GM04503 (cell line): ENCODE measurements around the gene GALNT10.
A peak's percentile ranks its signal among the peaks of the same experiment; 100 is the strongest.

ENCODE experiments used
- DNase-seq: peaks from one replicate; pipeline ENCODE4 v3.0.0-alpha.2; 2012; ENCODE audit warnings: low read depth

Gene GALNT10

DNA sequence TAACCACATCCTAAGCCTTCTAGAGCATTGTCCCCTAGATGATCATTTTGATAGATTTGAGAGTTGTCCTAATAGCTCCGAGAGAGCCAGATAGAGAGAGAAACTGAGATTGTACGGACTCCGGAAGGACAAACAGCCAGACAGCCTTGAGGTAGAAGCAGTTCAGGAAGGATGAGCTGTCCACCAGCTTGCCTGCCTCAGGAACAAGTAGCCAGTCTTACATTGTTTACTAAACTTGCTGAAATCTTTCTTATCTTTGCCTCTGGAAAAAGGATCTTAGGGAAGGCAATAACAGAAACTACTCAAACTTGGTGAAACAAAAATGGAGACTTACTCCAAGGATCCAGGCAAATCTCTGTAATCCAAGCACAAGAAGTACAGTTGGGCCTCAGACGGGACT is 216.3 kb downstream of the GALNT10 start:
- no peak for DNase-seq

DNA sequence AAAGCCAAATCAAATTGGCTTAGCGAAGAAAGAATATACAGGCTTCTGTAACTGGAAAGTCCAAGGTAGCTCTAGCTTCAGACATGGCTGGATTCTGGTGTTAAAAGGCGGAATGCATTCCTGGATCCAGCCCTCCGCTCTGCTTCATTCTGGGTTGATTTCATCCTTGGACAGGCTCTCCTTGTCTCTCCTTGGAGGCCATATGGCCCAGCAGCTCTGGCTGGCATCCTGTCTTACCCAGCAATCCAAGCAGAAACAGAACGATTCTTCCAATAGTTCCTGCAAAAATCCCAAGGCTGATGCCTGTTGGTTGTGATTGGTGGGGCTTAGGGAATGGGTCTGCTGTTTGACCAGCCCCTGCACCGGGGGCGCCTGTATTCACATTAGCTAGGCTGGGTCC is 218.3 kb downstream of the GALNT10 start:
- DNase-seq, result no peak

DNA sequence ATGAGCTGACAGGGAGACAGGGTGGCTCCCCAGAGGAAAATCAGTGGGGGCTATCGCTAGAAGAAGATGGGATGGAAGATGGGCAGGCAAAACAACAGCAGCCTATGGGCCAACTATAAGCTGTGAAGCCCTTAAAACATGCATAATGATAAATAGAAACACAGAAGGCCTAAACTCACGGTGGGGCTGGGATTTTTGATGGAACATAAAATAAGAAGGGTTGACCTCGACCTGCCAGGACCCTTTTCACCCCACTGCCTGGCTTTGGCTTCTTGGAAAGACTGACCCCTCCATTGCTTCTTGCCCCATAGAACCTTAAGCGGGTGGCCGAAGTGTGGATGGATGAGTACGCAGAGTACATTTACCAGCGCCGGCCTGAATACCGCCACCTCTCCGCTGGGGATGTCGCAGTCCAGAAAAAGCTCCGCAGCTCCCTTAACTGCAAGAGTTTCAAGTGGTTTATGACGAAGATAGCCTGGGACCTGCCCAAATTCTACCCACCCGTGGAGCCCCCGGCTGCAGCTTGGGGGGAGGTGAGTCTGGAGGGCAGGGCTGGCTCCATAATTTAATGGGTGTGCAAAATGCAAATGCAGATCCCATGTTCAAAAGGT is 218.8 kb downstream of the GALNT10 start:
- no peak for DNase-seq

DNA sequence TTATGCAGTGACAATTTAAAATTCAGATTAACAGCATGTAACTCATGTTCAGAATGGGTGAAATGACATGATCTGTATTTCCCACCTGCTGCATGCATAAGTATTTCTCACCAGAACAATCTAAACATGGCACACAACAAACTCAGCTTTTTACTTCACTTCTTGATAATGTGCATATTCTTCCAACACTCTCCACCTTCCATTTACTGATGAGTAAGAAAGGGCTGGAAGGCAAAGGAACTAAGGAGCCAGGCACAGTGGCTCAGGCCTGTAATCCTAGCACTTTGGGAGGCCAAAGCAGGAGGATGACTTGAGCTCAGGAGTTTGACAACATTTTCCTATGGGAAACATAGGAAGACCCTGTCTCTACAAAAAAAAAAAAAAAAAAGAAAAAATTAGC is 219.5 kb downstream of the GALNT10 start:
- no peak for DNase-seq

DNA sequence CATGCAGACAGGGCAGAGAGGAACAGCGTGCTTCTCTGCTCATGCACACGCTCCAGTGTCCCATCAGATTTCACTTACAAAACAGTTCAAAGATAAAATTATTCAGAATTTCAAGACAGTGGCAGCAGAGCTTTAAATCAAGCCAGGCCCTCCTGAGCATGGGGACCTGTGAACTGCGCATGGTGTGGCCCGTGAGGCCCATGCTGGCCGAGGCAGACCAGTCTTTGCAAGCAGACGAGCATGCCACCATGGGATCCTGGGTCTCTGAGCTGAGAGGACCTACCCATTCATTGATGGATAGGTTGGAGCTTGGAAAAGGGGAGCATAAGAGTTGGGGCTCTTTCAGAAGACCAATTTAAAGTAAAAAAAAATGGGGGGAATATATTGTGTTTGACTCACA is 220.3 kb downstream of the GALNT10 start:
- DNase-seq, result no peak

DNA sequence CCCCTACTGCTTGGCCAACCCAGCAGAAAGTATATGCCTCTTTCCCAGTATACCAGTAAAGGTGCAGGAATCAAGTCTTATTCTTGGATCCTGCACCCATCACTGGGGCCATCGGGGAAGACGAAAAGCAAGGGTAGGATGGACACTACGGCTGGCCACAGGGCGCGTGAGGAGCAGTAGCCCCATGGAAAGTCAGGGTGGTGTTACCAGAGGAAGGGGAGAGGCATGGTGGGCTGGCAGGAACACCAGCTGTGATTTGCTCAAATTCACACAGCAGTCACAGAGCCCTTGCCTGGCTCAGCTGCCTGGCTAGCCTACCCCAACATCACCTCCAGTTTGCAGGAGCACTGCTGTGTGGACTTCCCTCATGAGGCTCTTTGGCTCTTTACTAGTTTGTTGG is 220.8 kb downstream of the GALNT10 start:
- no peak for DNase-seq

DNA sequence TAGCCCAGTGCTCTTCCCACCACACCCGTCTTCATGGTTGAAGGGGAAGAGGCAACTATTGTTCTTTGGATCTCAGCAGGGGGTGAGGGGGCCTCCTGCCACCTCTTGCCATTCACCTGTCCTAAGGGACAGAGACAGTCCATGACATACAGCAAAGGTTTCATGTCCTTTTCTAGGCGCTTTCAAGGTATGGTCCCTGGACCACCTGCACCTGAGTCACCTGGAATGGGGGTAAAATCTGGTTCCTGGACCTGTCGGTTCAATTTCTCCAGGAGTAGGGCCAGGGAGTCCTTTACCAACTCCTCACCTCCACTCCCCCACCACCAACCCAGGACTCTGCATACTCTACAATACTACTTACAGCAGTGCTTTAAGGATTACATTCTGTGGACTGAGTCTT is 221.8 kb downstream of the GALNT10 start:
- no peak for DNase-seq

DNA sequence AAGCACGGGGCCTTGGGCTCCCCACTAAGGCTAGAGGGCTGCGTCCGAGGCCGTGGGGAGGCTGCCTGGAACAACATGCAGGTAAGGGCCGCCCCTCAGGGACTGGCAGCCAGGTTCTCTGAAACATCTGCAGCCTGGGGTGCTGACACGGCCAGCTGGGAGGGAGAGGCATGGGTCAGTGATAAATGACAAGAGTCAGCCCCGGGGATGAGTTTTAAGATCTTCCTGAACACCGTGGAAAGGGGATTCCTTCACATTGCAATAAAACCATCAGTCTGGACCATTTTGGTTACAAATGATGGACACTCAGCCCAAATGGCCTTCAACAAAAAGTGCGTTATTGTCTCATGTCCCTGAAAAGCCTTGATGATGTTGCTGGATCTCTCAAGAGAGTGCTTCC is 222.4 kb downstream of the GALNT10 start:
- DNase-seq, result no peak

DNA sequence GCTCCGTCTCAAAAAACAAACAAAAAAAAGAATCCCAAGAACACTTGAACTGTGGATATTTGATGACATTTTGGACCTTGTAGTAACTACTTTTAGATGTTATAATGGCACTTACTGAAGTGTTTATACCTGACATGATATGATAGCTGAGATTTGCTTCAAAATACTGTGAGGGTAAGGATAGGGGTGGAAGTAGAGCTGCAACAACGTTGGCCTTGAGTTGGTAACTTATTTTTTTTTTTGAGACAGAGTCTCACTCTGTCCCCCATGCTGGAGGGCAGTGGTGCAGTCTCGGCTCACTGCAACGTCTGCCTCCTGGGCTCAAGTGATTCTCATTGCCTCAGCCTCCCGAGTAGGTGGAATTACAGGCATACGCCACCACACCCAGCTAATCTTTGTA is 224.6 kb downstream of the GALNT10 start:
- no peak for DNase-seq

DNA sequence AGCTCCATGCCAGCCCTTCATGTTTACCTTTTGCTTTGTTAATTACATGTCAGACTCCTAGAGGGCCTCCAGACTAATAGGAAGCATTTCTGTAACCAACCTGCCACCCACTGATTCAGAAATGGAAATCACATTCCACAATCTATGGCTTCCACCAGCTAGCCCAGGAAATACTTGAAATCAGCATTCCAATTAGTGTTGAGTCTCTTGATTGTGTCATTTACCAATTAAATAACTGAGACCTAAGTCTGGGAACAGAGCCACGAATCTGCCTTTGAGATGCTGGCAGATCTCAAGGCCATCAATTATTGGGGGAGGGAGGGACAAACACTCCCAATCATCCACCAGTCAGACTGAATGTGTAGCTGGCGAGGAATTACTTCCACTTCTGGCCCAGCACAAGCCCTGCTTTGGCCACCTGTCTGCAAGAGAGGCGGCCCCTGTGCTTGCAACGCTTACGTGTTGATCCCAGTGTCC is 227.8 kb downstream of the GALNT10 start:
- peak; percentile 32 for DNase-seq

DNA sequence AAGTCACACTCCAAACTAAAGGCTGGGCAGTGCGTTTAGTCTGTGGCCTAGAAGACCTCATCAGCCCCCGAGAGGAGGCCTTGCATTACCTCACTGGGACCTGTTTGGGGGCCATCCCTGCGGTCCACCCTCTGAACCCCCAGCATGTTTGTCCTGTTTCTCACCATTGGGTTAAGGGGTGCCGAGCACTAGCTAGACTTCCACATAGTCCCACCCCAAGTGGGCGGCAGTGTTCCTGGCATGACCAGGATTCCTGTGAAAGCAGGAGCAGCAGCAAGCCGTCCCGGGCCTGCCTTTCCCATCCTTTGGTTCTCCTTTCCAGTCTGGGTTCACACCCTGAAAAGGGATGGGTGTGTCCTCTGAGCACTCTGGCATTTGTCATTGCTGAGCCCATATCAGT is 228.7 kb downstream of the GALNT10 start:
- no peak for DNase-seq

DNA sequence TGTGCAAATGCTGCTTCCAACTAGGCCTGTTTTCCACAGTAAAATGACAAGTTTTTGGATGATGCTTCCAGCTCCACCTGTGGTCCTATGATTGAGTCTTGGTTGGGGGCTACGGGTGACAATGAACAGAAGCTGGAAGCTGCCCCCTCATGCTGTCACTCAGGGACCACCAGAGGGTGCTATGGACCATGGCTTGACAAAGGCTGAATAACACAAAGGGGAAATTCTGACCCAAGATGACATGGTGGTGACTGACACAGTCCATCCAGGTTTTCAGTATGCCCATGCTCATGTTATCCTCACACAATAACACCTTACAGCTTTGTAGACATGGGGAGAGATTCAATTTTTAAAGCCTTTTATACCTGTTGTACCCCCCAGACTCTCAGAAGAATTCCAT is 231.3 kb downstream of the GALNT10 start:
- no peak for DNase-seq

DNA sequence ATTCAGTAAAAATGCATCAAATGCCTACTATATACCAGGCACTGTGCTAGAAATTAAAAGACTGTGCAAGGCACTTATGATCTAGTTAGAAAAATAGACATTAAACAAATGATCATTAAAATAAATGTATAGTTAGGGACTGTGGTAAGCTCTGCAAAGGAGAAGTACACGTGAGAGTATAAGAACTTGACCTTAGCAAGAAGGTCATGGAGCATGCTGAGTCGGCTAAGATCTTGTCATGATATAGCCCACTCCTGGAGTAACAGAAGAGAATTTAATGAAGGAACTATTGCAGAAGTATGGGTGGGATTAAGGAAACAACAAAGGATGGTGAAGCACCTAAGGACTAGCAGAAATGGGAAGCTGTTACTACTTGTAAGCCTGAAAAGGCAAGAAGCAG is 231.8 kb downstream of the GALNT10 start:
- DNase-seq, result no peak

DNA sequence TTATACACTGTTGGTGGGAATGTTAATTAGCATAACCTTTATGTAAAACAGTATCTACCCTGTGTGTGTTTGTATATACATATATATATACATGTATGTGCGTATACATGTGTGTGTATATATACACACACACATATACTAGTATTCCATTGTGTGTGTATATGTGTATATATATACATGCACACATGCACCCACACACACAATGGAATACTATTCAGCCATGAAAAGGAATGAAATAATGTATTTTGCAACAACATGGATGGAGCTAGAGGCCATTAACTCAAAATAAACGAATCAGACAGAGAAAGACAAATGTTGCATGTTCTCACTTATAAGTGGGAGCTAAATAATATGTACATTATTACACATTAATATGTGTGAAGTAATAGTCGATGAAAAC is 237.7 kb downstream of the GALNT10 start:
- DNase-seq, result no peak

DNA sequence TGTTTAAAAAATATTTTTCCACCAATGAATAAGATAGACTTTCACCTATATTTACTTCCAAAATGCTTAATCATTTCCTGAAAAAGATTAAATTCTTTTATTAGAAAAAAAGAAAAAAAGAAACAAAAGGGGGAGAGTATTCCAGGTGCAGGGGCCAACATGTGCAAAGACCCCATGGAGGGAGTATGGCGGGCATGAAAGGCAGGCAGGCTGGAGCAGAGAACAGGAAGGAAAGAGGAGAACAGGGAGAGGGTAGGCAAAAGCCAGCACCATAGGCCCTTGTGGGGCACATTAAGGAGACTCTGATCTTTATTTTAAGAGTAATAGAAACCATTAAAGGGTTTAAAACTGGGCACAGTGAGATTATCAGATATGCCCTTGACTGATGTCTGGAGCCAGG is 238.8 kb downstream of the GALNT10 start:
- no peak for DNase-seq

DNA sequence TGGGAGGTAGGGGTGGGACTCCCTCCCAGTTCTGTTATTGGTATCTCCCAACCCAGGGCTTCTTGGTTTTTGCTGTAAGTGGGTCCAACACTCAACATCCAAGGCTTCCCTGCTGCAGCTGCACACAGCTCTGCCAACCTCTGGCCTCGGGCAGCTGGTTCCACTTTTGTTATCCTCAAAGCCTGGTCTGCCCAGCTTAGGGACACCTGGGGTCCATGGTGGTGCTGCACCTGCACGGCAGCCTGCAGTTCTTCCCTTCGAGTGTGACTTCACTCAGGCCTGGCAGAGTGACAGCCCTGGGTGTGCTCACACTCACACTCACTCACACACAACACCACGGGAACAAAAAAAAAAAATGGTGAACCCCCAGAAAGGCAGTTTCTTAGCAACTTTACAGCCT is 239.9 kb downstream of the GALNT10 start:
- no peak for DNase-seq

DNA sequence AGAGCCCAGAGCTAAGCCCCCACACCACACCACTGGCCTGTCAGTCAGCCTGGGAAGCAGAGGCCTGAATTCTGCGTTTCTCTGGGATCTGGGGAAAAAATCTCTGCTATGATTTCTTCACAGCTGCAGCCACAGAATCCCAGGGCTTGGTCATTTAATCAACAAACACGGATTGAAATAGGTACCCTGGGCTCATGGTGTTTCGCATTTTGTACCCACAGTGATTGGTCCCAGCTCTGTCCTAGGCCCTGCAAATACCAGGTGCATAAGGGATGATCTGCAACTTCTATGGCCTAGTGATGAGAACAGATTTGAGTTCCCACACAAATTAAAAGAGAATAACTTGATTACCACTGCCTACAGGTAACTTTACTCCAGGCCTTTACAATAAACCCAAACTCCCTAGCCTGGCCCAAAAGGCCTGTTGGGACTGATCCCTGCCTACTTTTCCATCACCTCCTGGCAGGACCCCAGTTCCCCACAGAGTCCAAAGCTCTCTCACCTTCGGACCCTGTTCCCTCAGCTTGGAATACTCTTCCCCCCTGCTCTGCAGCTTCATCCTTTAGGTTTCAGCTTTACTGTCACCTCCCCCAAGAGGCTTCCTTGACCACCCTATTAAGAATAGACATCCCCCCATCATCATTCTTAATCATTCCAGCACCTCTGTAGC is 240.6 kb downstream of the GALNT10 start:
- DNase-seq, result no peak

DNA sequence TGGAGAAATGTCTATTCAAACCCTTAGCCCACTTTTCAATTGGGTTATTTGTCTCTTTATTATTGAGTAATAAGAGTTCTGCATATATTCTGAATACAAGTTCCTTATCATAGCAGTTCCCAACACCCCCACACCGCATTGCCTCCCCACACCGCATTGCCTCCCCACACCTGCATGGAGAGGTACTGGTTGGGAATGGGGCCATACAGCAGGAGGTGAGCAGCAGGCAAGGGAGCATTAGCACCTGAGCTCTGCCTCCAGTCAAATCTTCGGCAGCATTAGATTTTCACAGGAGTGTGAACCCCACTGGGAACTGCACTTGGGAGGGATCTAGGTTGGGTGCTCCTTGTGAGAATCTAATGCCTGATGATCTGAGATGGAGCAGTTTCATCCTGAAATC is 244.7 kb downstream of the GALNT10 start:
- no peak for DNase-seq

DNA sequence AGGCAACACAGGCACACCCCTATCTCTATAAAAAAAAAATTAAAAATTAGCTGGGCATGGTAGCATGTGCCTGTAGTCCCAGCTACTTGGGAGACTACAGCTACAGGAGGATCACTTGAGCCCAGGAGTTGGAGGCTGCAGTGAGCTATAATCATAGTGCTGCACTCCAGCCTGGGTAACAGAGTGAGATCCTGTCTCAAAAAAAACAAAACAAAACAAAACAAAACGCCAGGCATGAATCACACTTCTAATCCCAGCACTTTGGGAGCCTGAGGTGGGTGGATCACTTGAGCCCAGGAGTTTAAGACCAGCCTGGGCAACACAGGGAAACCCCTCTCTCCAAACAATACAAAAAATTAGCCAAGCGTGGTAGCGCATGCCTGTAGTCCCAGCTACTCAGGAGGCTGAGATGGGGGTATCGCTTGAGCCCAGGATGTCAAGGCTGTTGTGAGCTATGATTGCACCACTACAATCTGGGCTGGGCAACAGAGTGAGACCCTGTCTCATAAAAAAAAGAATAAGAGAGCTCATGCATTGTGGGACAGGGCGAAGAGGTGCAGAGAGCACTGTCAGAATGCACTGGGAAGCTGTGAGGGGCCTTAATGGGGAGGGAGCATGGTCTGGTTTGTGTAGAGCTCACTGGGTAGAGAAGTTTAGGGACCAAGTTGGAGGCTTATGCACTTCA is 246.9 kb downstream of the GALNT10 start:
- DNase-seq, result no peak

DNA sequence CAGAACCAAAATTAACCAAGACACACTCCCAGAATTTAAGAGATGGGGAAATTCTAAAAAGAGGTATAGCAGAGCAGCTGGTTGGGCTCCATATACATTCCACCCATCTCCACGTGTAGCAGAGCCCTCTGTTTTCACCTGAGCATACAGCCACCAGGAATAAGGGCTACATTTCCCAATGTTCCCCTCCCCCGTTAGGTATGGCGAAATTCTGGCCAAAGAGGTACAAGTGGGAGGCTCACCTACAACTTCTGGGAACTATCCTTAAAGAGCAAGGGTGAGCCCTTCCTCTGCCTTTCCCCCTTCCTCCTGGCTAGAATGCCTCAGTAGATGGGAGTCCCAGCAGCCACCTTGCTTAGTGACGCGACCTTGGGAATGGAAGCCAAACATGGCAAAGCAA is 250.0 kb downstream of the GALNT10 start:
- no peak for DNase-seq

DNA sequence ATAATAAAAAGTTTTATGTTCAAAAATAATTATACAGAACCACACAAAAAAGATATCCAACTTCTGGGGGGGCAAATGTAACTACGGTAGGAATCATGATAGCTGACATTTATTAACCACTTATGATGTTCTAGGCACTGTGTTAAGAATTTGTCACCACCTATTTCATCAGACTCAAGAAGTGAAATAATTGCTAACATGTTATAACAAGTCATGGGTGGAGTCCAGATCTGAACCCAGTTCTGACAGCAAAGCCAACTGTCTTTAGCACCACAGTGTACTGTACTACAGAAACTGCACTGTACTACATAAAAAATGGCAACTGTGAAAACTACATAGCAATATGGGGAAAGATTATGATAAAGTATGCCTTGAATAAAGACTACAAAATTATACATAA is 252.3 kb downstream of the GALNT10 start:
- no peak for DNase-seq

DNA sequence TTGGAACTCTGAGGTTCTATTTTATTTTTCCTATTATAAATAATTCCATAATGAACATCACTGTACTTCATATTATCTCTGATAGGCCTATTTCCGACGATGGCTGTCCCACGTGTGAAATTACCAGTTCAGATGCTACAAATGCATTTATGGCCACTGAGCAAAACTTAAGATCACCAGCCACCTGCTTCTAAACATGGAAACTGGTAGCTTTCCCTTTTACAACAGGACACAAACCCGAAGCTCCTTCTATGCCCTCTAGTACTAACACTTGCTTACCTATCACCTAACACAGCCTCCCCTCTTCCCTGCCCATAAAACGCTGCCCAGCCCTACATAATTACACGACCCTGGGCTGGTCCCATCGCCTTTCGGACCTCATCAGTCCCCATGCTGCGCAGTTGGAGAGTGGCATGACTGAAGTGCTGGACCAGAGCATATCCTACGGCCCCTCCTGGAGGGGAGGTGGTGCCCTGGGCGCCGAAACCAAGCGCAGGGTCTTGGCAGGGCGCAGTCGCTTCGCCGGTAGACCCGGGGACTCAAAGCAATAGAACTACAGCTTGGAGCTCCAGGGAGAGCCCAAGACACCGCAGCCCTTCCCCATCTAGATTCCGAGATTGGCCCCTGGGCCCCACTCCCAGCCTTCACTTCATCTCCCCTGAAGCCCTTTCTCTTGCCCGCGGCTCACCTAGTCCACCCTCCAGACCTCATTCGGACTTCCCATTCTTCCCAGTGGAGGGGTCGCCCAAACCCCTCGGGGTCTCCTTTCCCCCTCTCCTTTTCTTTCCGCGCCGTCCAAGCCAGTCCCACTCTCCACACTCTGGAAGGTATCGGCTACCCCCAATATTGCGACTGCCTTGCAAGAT is 254.3 kb downstream of the GALNT10 start:
- DNase-seq, result no peak
